GM12878 (cell line): Measurements from ENCODE around the gene SOST. TPM values are rescaled to one million over a fixed set of nuclear protein-coding genes. Genes with fewer than 3 reads are reported as not detected.

Experiments
- CEBPZ ChIP-seq: fragments of 150-350 bp; IDR thresholded peaks from 2 replicates; pipeline ENCODE4 v1.6.1; 2016; ENCODE audit warnings: low read depth, low read length
- MEF2B ChIP-seq: fragments of 450-650 bp; IDR thresholded peaks from 2 replicates; pipeline ENCODE4 v1.6.1; 2018; ENCODE audit warnings: mild to moderate bottlenecking, moderate library complexity; ENCODE audit not compliant: partially characterized antibody, poor library complexity, severe bottlenecking
- MYB ChIP-seq: fragments of 150-350 bp; IDR thresholded peaks from 2 replicates; pipeline ENCODE4 v1.6.1; 2014; ENCODE audit warnings: mild to moderate bottlenecking, low read depth, low read length, borderline replicate concordance
- NFYB ChIP-seq: IDR thresholded peaks from 2 replicates; pipeline ENCODE4 v1.6.1; 2011; ENCODE audit warnings: low read depth, mild to moderate bottlenecking, low read length, improper control_type of control experiment, moderate library complexity; ENCODE audit not compliant: insufficient read depth
- NKRF ChIP-seq: fragments of 450-650 bp; conservative IDR thresholded peaks from 2 replicates; pipeline ENCODE4 v1.6.1; 2017; ENCODE audit warnings: mild to moderate bottlenecking, moderate library complexity
- PAX8 ChIP-seq: fragments of 450-650 bp; IDR thresholded peaks from 2 replicates; pipeline ENCODE4 v1.6.1; 2017; ENCODE audit warnings: mild to moderate bottlenecking, moderate library complexity
- PRDM15 ChIP-seq: fragments of 450-650 bp; formaldehyde crosslinking; IDR thresholded peaks from 2 replicates; pipeline ENCODE4 v1.4.0; 2020; ENCODE audit warnings: mild to moderate bottlenecking, moderate library complexity
- SUZ12 ChIP-seq: fragments of 200-600 bp; sonication (generic); IDR thresholded peaks from one replicate; pipeline ENCODE4 v1.6.1; 2018; ENCODE audit warnings: antibody characterized with exemption, mild to moderate bottlenecking; ENCODE audit not compliant: unreplicated experiment
- ZBTB40 ChIP-seq: fragments of 450-650 bp; IDR thresholded peaks from 2 replicates; pipeline ENCODE4 v1.6.1; 2016; ENCODE audit warnings: mild to moderate bottlenecking, moderate library complexity, borderline replicate concordance
- polyA plus RNA-seq, 11 experiments: library from polyadenylated mRNA; depleted of rRNA in 4 of 11; unstranded in 6 of 11; stranded (reverse) in 5 of 11; fragments of >200 nt; fragmentation: Nextera tagmentation in 4 of 11; fragmentation: Illumina TruSeq in 1 of 11; extraction: Ambion mirVana in 4 of 11; extraction: Trizol in 1 of 11; gene quantifications; 1 replicate in 1 of 11; 2 replicates in 10 of 11; pipeline versions ENCODE4 v1.2.1 to v1.2.3, GENCODE V29; 2011 to 2016; ENCODE audit warnings: inconsistent platforms in 2 of 11, missing spikeins in 2 of 11, low read depth in 1 of 11
- total RNA-seq, 4 experiments: library from RNA; depleted of rRNA in 3 of 4; stranded (reverse); fragments of >200 nt in 3 of 4; fragmentation: Illumina TruSeq in 1 of 4; extraction: Trizol in 1 of 4; gene quantifications; 2 replicates each; pipeline versions ENCODE4 v1.2.1 to v1.2.3, GENCODE V29; 2013 to 2021

SOST gene
- total and polyA plus RNA-seq, 10 of the 15 experiments (the other 5 are each of a cell fraction or from before 2014, with no cell fraction given): not detected

- TF ChIP-seq ZBTB40: no peak
- TF ChIP-seq NFYB: no peak
- no peak for TF ChIP-seq MYB
- TF ChIP-seq SUZ12: no peak
- no peak for TF ChIP-seq PRDM15 (CRISPR knock-in tag)
- no peak for TF ChIP-seq NKRF
- TF ChIP-seq PAX8: no peak
- no peak for TF ChIP-seq CEBPZ
- no peak for TF ChIP-seq MEF2B
Measured at GRCh38 chr17:43760254-43760852, 1.8 kb upstream of the SOST start (continued).
